PC-9 (cell line): ENCODE results near the gene R3HCC1L. TPM values are rescaled to one million over a fixed set of nuclear protein-coding genes. Genes with fewer than 3 reads are reported as not detected.

Experiments used
- BruUV-seq: library from RNA; stranded (reverse); fragments of 400-500 nt; replicated peaks from 2 replicates; lab custom pipeline; 2021; lab: Mats Ljungman, UMichigan
- CTCF ChIA-PET: fragments of 300-600 bp; sonication (Branson Sonifier 250); formaldehyde crosslinking; loops from one replicate; lab custom pipeline; 2022; ENCODE audit warnings: antibody characterized with exemption; lab: Charles Lee
- POLR2A ChIA-PET: fragments of 300-600 bp; sonication (Branson Sonifier 250); formaldehyde crosslinking; loops from one replicate; lab custom pipeline; 2022; ENCODE audit warnings: antibody characterized with exemption; ENCODE audit not compliant: unreplicated experiment; lab: Charles Lee
- DNase-seq, 2 experiments: peaks; one replicate each; pipeline versions ENCODE4 v3.0.0 to v3.0.0-alpha.2; 2015 to 2022; ENCODE audit warnings: mixed read lengths in 1 of 2
- H2AFZ ChIP-seq: fragments of 200-600 bp; sonication (generic); 2 replicates; pipeline ENCODE4 v1.8.1; 2017; ENCODE audit warnings: antibody characterized with exemption
- H3F3A ChIP-seq: fragments of 200-600 bp; sonication (generic); 2 replicates; pipeline ENCODE4 v1.8.1; 2017; ENCODE audit warnings: antibody characterized with exemption, mild to moderate bottlenecking, low read depth; ENCODE audit not compliant: insufficient read depth
- H3K27ac ChIP-seq: fragments of 200-600 bp; sonication (generic); 2 replicates; pipeline ENCODE4 v1.6.1; 2016; ENCODE audit warnings: mixed run types
- H3K27me3 ChIP-seq: fragments of 200-600 bp; sonication (generic); 2 replicates; pipeline ENCODE4 v1.6.1; 2016; ENCODE audit warnings: low read depth, mixed run types; ENCODE audit not compliant: insufficient read depth
- H3K36me3 ChIP-seq: fragments of 200-600 bp; sonication (generic); 2 replicates; pipeline ENCODE4 v1.6.1; 2016; ENCODE audit warnings: low read depth, mixed run types
- H3K4me1 ChIP-seq: fragments of 200-600 bp; sonication (generic); replicated peaks from 2 replicates; pipeline ENCODE4 v1.6.1; 2016; ENCODE audit warnings: mixed run types; ENCODE audit not compliant: insufficient read depth
- H3K4me2 ChIP-seq: fragments of 200-600 bp; sonication (generic); 2 replicates; pipeline ENCODE4 v1.6.1; 2017; ENCODE audit warnings: mixed run types
- H3K4me3 ChIP-seq: fragments of 200-600 bp; sonication (generic); 2 replicates; pipeline ENCODE4 v1.6.1; 2016; ENCODE audit warnings: mixed run types
- H3K79me2 ChIP-seq: fragments of 200-600 bp; sonication (generic); 2 replicates; pipeline ENCODE4 v1.6.1; 2017; ENCODE audit warnings: low read depth, mixed run types
- H3K9me2 ChIP-seq: fragments of 200-600 bp; sonication (generic); 2 replicates; pipeline ENCODE4 v1.8.1; 2017; ENCODE audit warnings: mild to moderate bottlenecking; ENCODE audit not compliant: insufficient read depth
- H3K9me3 ChIP-seq: fragments of 200-600 bp; sonication (generic); 2 replicates; pipeline ENCODE4 v1.8.1; 2016; ENCODE audit warnings: low read depth; ENCODE audit not compliant: insufficient read depth
- H4K20me1 ChIP-seq: fragments of 200-600 bp; sonication (generic); 2 replicates; pipeline ENCODE4 v1.8.1; 2017; ENCODE audit not compliant: insufficient read depth
- EZH2 ChIP-seq: fragments of 200-600 bp; sonication (generic); IDR thresholded peaks from 2 replicates; pipeline ENCODE4 v1.8.0; 2017; ENCODE audit warnings: antibody characterized with exemption, low read depth
- intact Hi-C: fragments of 100-400 bp; cut with micrococcal nuclease; formaldehyde crosslinking; loops from one replicate; pipeline ENCODE4 v1.10.0; 2022; ENCODE audit not compliant: unreplicated experiment
- total RNA-seq: library from RNA; stranded (reverse); gene quantifications from 2 replicates; pipeline ENCODE4 v1.2.3, GENCODE V29; 2021
- TF ChIP-seq, protein P1 (sequence below): fragments of 200-600 bp; sonication (generic); conservative IDR thresholded peaks from 2 replicates; pipeline ENCODE4 v1.6.1; 2017; ENCODE audit warnings: mixed run types, antibody characterized with exemption, mild to moderate bottlenecking, moderate library complexity

Gene R3HCC1L
- total RNA-seq, 1 experiment from 2014 or later = 7.0 TPM

DNA sequence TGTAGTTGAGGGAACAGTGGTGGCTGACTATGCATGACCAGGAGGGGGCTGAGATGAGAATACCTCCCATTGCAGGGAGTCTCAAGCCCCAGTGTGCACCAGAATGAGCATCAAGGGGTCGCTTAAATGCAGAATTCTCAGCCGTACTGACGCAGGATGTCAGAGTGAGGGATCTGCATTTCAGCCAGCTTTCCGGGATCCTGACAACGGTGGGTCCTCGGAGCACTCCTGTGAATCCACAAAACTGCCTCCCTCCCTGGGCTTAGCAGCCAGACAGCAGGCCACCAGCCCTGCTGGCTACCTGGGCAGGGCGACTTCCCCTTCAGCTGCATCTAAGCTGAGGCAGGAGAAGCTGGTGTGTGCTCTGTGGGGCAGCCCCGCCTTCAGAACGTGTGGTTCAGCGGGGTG, 155.3 kb downstream of the R3HCC1L start:
- CTCF ChIA-PET = no interaction called here

DNA sequence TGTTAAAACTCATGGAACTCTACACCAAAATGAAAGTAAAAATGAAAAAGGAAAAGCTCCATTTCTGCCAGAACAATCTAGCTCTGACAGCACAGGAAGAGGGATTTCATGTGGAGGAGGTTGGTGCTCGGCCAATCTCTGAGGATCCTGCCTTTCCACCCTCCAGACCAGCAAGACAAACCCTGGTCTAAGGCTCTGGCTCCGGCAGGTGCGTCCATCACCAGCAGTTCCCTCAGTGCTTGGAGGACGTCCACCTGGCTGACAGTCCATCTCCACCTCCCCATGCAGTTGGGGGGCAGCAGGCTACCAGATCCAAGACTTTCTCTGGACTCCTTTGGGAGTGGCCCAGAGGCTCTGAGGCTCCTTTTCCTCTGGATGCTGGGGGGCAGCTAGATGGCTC, 158.5 kb downstream of the R3HCC1L start:
- Histone ChIP-seq H4K20me1 (no peaks in the 10 kb centered on the region), H3K4me3 (no peak overlapping the region), H2AFZ (0 out of 2 replicates have a peak overlapping the region, but pooled peaks have one; percentile 35), H3K9me3 (no peaks in the 10 kb centered on the region), H3K36me3 (no peaks in the 10 kb centered on the region), H3K27me3 (no peaks in the 10 kb centered on the region), H3K79me2 (no peaks in the 10 kb centered on the region), H3K27ac (peak overlapping the region; percentile 86), H3F3A (peaks cover 22% of the 10 kb centered on the region), H3K4me2 (peak overlapping the region; percentile 68), H3K9me2 (no peaks in the 10 kb centered on the region), H3K4me1 (peaks cover 58% of the 10 kb centered on the region)
- POLR2A ChIA-PET = no interaction called here
- CTCF ChIA-PET = no interaction called here
- no TSS peak for BruUV-seq
- no peak for DNase-seq
- intact Hi-C loops = loop anchor here (1.0 kb wide), 1 partner anchor 24 kb away; no protein-coding TSS in a partner anchor
- TF ChIP-seq EZH2 = no peak
- TF ChIP-seq, protein P1, sequence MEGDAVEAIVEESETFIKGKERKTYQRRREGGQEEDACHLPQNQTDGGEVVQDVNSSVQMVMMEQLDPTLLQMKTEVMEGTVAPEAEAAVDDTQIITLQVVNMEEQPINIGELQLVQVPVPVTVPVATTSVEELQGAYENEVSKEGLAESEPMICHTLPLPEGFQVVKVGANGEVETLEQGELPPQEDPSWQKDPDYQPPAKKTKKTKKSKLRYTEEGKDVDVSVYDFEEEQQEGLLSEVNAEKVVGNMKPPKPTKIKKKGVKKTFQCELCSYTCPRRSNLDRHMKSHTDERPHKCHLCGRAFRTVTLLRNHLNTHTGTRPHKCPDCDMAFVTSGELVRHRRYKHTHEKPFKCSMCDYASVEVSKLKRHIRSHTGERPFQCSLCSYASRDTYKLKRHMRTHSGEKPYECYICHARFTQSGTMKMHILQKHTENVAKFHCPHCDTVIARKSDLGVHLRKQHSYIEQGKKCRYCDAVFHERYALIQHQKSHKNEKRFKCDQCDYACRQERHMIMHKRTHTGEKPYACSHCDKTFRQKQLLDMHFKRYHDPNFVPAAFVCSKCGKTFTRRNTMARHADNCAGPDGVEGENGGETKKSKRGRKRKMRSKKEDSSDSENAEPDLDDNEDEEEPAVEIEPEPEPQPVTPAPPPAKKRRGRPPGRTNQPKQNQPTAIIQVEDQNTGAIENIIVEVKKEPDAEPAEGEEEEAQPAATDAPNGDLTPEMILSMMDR = no peak

More for the DNA sequence above, 155.3 kb downstream of the R3HCC1L start:
- no peaks in the 10 kb centered on the region for H3K79me2 ChIP-seq
- H4K20me1 ChIP-seq = no peaks in the 10 kb centered on the region
- H3K4me2 ChIP-seq = no peak overlapping the region
- H3K4me3 ChIP-seq = no peak overlapping the region
- no peaks in the 10 kb centered on the region for H3K9me2 ChIP-seq
- H2AFZ ChIP-seq = no peak overlapping the region
- H3K9me3 ChIP-seq = no peaks in the 10 kb centered on the region
- no peaks in the 10 kb centered on the region for H3K36me3 ChIP-seq
- no peak for DNase-seq
- no peaks in the 10 kb centered on the region for H3K27me3 ChIP-seq
- BruUV-seq = no TSS peak
- peaks cover 16% of the 10 kb centered on the region for H3F3A ChIP-seq
- POLR2A ChIA-PET = no interaction called here
- no peak for TF ChIP-seq EZH2
- TF ChIP-seq, protein P1 = no peak
- H3K4me1 ChIP-seq = peaks cover 34% of the 10 kb centered on the region
- intact Hi-C loops = no loop called here
- no peak overlapping the region for H3K27ac ChIP-seq

DNA sequence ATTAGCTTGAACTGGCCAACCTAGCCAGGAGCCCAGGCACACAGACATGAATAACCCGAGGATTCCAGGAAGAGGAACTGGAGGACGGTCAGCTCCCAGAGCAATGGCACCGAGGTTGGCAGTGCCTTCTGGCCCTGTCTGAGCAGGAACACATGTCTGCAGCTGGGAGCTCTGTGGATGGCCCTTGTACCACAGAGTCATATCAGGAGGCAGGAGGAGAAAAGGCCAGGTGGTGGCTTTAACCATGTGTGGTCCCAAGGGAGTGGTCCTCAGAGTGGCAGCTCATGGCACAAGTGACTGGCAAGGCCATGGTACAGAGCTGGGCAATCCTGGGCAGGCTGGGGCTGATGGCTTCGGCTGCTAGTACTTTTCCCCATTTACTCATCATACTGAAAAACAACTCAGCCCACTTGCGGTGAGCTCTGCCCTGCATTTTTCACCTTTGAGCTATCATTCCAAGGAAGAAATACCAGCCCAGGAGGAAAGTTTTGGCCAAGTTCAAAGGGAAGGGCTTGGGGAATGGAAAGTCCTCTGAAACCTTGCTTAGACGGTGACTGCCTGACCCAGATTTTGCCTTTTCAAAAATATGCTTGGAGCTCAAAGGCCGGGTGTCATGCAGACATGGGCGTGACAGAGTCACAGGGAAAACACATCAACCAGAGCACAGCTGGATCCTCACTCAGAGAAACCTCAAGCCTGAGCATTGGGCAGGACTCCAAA, 159.3 kb downstream of the R3HCC1L start:
- Histone ChIP-seq H3K36me3 (no peaks in the 10 kb centered on the region), H3K4me1 (peaks cover 58% of the 10 kb centered on the region), H3K27me3 (no peaks in the 10 kb centered on the region), H3K9me3 (no peaks in the 10 kb centered on the region), H2AFZ (peak overlapping the region; percentile 35; the same call in 1 of the 2 replicates), H3K27ac (peak overlapping the region; percentile 86), H3K4me3 (no peak overlapping the region), H3K9me2 (no peaks in the 10 kb centered on the region), H3K4me2 (peak overlapping the region; percentile 68), H3K79me2 (no peaks in the 10 kb centered on the region), H3F3A (peaks cover 22% of the 10 kb centered on the region), H4K20me1 (no peaks in the 10 kb centered on the region)
- BruUV-seq = no TSS peak
- CTCF ChIA-PET = interaction anchor here (0.7 kb wide), 1 partner anchor 46 kb away, joined by 3 read pairs; no protein-coding TSS in a partner anchor
- no peak for TF ChIP-seq EZH2
- TF ChIP-seq, protein P1 = no peak
- intact Hi-C loops = loop anchor here (1.0 kb wide), 1 partner anchor 24 kb away; no protein-coding TSS in a partner anchor
- peak; percentile 58 to 88 for DNase-seq
- POLR2A ChIA-PET = interaction anchor here (0.7 kb wide), 2 partner anchors 26 to 168 kb away, joined by 6 read pairs; partner anchors contain the start of gene LOXL4
